Neural progenitor cell (in vitro differentiated cells): Measurements from ENCODE around the gene EPN2. TPM values are rescaled to one million over a fixed set of nuclear protein-coding genes. Genes with fewer than 3 reads are reported as not detected.

Source experiments
- DNase-seq: peaks from one replicate; pipeline ENCODE4 v3.0.0-alpha.2; 2016; ENCODE audit warnings: low spot score
- H2AFZ ChIP-seq: fragments of 200-600 bp; sonication (generic); replicated peaks from 2 replicates; pipeline ENCODE4 v1.6.1; 2016; ENCODE audit warnings: antibody characterized with exemption
- H3F3A ChIP-seq: fragments of 200-600 bp; sonication (generic); 2 replicates; pipeline ENCODE4 v1.6.1; 2016; ENCODE audit warnings: antibody characterized with exemption, low read depth
- H3K27ac ChIP-seq: fragments of 200-600 bp; sonication (generic); 2 replicates; pipeline ENCODE4 v1.5.1; 2016; ENCODE audit warnings: mild to moderate bottlenecking
- H3K27me3 ChIP-seq: fragments of 200-600 bp; sonication (generic); 2 replicates; pipeline ENCODE4 v1.6.1; 2016; ENCODE audit warnings: mild to moderate bottlenecking, moderate library complexity
- H3K36me3 ChIP-seq: fragments of 200-600 bp; sonication (generic); 2 replicates; pipeline ENCODE4 v1.5.1; 2016
- H3K4me1 ChIP-seq: fragments of 200-600 bp; sonication (generic); 2 replicates; pipeline ENCODE4 v1.6.1; 2016; ENCODE audit warnings: mixed run types
- H3K4me2 ChIP-seq: fragments of 200-600 bp; sonication (generic); 2 replicates; pipeline ENCODE4 v1.6.1; 2016
- H3K4me3 ChIP-seq: fragments of 200-600 bp; sonication (generic); 2 replicates; pipeline ENCODE4 v1.5.1; 2016
- H3K79me2 ChIP-seq: fragments of 200-600 bp; sonication (generic); 2 replicates; pipeline ENCODE4 v1.6.1; 2016; ENCODE audit warnings: low read depth
- H3K9ac ChIP-seq: fragments of 200-600 bp; sonication (generic); 2 replicates; pipeline ENCODE4 v1.6.1; 2016
- H3K9me3 ChIP-seq: fragments of 200-600 bp; sonication (generic); 2 replicates; pipeline ENCODE4 v1.5.1; 2016; ENCODE audit warnings: low read depth
- H4K20me1 ChIP-seq: fragments of 200-600 bp; sonication (generic); 2 replicates; pipeline ENCODE4 v1.6.1; 2016; ENCODE audit warnings: low read depth
- H3K27ac Mint-ChIP-seq: 3 replicates; pipeline ENCODE4 v1.8.0; 2021; ENCODE audit warnings: mixed read lengths
- H3K27me3 Mint-ChIP-seq: 2 replicates; pipeline ENCODE4 v1.8.0; 2022; ENCODE audit warnings: low read depth, mild to moderate bottlenecking, inconsistent platforms, moderate library complexity, mixed read lengths; ENCODE audit not compliant: insufficient read depth
- H3K36me3 Mint-ChIP-seq: 3 replicates; pipeline ENCODE4 v1.8.0; 2021; ENCODE audit warnings: mixed read lengths
- H3K4me1 Mint-ChIP-seq: 3 replicates; pipeline ENCODE4 v1.8.0; 2021; ENCODE audit warnings: mixed read lengths
- H3K4me3 Mint-ChIP-seq: 3 replicates; pipeline ENCODE4 v1.8.0; 2021; ENCODE audit warnings: mild to moderate bottlenecking, moderate library complexity, mixed read lengths
- H3K9me3 Mint-ChIP-seq: 3 replicates; pipeline ENCODE4 v1.8.0; 2020; ENCODE audit warnings: mixed read lengths
- EZH2 ChIP-seq: fragments of 200-600 bp; sonication (generic); IDR thresholded peaks from 2 replicates; pipeline ENCODE4 v1.6.1; 2017; ENCODE audit warnings: antibody characterized with exemption, mild to moderate bottlenecking, moderate library complexity
- EZH2phosphoT487 ChIP-seq: fragments of 200-600 bp; sonication (generic); IDR thresholded peaks from 2 replicates; pipeline ENCODE4 v1.6.1; 2017; ENCODE audit warnings: antibody characterized with exemption
- total RNA-seq: library from RNA; depleted of rRNA; stranded (reverse); fragments of >200 nt; gene quantifications from 2 replicates; pipeline ENCODE4 v1.2.3, GENCODE V29; 2015; ENCODE audit warnings: low replicate concordance
- TF ChIP-seq, protein P1 (sequence below): fragments of 200-600 bp; sonication (generic); IDR thresholded peaks from 2 replicates; pipeline ENCODE4 v1.5.1; 2017; ENCODE audit warnings: antibody characterized with exemption, mild to moderate bottlenecking

Gene EPN2
- total RNA-seq, 1 donor from 2014 or later = 30.5 TPM

GRCh38 chr17:19366637-19366972 is 129.4 kb downstream of the EPN2 start:
- H3K4me1 Mint-ChIP-seq = peaks cover 12% of the 10 kb centered on the region
- Histone ChIP-seq H3K9ac (no peak overlapping the region), H3K79me2 (no peaks in the 10 kb centered on the region), H3K4me2 (no peak overlapping the region), H3K9me3 (no peaks in the 10 kb centered on the region), H2AFZ (no peak overlapping the region), H3K4me1 (no peaks in the 10 kb centered on the region), H3F3A (no peaks in the 10 kb centered on the region), H3K27me3 (no peaks in the 10 kb centered on the region), H3K36me3 (no peaks in the 10 kb centered on the region), H3K27ac (no peak overlapping the region), H3K4me3 (no peak overlapping the region), H4K20me1 (no peaks in the 10 kb centered on the region)
- TF ChIP-seq EZH2phosphoT487 = no peak
- TF ChIP-seq, protein P1, sequence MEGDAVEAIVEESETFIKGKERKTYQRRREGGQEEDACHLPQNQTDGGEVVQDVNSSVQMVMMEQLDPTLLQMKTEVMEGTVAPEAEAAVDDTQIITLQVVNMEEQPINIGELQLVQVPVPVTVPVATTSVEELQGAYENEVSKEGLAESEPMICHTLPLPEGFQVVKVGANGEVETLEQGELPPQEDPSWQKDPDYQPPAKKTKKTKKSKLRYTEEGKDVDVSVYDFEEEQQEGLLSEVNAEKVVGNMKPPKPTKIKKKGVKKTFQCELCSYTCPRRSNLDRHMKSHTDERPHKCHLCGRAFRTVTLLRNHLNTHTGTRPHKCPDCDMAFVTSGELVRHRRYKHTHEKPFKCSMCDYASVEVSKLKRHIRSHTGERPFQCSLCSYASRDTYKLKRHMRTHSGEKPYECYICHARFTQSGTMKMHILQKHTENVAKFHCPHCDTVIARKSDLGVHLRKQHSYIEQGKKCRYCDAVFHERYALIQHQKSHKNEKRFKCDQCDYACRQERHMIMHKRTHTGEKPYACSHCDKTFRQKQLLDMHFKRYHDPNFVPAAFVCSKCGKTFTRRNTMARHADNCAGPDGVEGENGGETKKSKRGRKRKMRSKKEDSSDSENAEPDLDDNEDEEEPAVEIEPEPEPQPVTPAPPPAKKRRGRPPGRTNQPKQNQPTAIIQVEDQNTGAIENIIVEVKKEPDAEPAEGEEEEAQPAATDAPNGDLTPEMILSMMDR = no peak
- no peak for TF ChIP-seq EZH2
- peaks cover 9% of the 10 kb centered on the region for H3K27me3 Mint-ChIP-seq
- no peak for DNase-seq
- no peak overlapping the region for H3K4me3 Mint-ChIP-seq
- H3K27ac Mint-ChIP-seq = no peak overlapping the region
- no peaks in the 10 kb centered on the region for H3K9me3 Mint-ChIP-seq
- H3K36me3 Mint-ChIP-seq = no peaks in the 10 kb centered on the region

- Histone ChIP-seq H2AFZ (no peak overlapping the region), H3K36me3 (no peaks in the 10 kb centered on the region), H3K9me3 (no peaks in the 10 kb centered on the region), H3K79me2 (no peaks in the 10 kb centered on the region), H4K20me1 (no peaks in the 10 kb centered on the region), H3K27me3 (no peaks in the 10 kb centered on the region), H3K4me3 (no peak overlapping the region), H3K27ac (no peak overlapping the region), H3K4me1 (peaks cover 4% of the 10 kb centered on the region), H3K4me2 (no peak overlapping the region), H3F3A (no peaks in the 10 kb centered on the region), H3K9ac (no peak overlapping the region)
- Mint-ChIP-seq H3K36me3 (no peaks in the 10 kb centered on the region), H3K4me1 (peaks cover 7% of the 10 kb centered on the region), H3K27ac (no peak overlapping the region), H3K27me3 (peaks cover 8% of the 10 kb centered on the region), H3K9me3 (no peaks in the 10 kb centered on the region), H3K4me3 (no peak overlapping the region)
- no peak for DNase-seq
- TF ChIP-seq EZH2 = no peak
- TF ChIP-seq, protein P1 = no peak
- no peak for TF ChIP-seq EZH2phosphoT487
Observed at GRCh38 chr17:19368229-19368628, 131.1 kb downstream of the EPN2 start.

- Histone ChIP-seq H3K4me1 (peaks cover 4% of the 10 kb centered on the region), H3K27me3 (no peaks in the 10 kb centered on the region), H2AFZ (no peak overlapping the region), H3K79me2 (no peaks in the 10 kb centered on the region), H3K4me3 (no peak overlapping the region), H3K9me3 (no peaks in the 10 kb centered on the region), H3F3A (no peaks in the 10 kb centered on the region), H3K4me2 (no peak overlapping the region), H3K9ac (no peak overlapping the region), H3K27ac (no peak overlapping the region), H3K36me3 (no peaks in the 10 kb centered on the region), H4K20me1 (no peaks in the 10 kb centered on the region)
- no peak overlapping the region for H3K4me3 Mint-ChIP-seq
- H3K27me3 Mint-ChIP-seq = peaks cover 6% of the 10 kb centered on the region
- peaks cover 3% of the 10 kb centered on the region for H3K4me1 Mint-ChIP-seq
- no peaks in the 10 kb centered on the region for H3K9me3 Mint-ChIP-seq
- no peak for DNase-seq
- H3K36me3 Mint-ChIP-seq = no peaks in the 10 kb centered on the region
- TF ChIP-seq EZH2phosphoT487 (no peak), EZH2 (no peak)
- TF ChIP-seq, protein P1 = no peak
- H3K27ac Mint-ChIP-seq = no peak overlapping the region
Observed at GRCh38 chr17:19369107-19369778, 132.1 kb downstream of the EPN2 start.
